ENCODE results near the gene SGO2.

GRCh38 chr2:200613692-200614091, 87.7 kb downstream of the SGO2 start:
- TF ChIP-seq POLR2A (IDR thresholded peaks at IDR 0.05; ENCODE audit: low read depth, low read length) (no peak), TAF1 (IDR thresholded peaks at IDR 0.05; ENCODE audit: borderline replicate concordance, low read depth, low read length) (no peak), POLR2AphosphoS5 (IDR thresholded peaks at IDR 0.05; ENCODE audit: low read depth, low read length) (no peak)

Measured in GM12892 (cell line).